Measurements from ENCODE around the gene GULP1.
"Not testable (repeated sequence)": the region's sequence is repeated elsewhere in the genome, so short reads cannot be mapped to it uniquely, and the experiment has no call there.

The GULP1 gene

DNA sequence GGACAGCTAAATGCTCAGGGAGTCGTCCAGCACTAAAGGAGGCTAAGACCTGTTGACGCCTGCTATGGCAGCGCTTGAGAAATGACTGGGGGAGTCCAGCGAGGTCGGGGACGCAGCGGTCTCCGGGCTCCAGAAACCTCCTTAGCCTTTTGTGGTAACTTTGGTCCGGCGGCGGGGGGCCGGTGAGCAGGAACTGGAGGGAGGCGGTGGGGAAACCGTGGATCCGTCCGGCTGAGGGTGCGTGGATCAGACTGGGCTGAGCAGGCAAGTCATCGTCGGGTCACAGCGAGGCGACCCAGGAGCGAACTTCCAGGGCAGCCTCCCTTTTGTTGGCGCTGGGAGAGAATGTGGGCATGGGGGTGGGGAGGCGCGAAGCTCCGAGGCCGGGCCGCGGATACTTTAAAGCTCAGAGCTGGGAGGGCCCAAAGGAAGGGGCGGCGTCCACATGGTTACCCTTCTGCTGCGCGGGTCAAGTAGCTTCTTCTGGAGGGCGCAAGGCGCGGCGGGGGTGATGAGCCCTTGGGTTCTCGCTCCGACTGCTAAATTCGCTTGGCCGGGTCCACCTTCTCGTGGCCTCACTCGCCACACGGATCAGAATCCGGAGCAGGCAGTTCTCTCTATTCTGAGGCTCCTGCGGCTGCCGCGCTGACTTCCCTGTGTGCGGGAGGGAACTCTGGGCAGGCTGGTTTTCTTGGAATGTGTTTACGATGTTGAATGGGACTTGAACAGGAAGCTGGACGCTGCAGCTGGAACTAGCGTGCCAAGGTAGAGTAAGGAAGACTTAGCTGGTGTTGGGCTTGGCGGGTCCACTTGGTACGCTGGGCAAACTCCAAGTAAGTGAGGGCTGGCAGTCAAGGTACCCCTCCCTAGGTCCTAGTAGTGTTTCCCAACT lies 920 bp downstream of the GULP1 start:
- DNase-seq (ENCODE audit: low read depth) = no peak

DNA sequence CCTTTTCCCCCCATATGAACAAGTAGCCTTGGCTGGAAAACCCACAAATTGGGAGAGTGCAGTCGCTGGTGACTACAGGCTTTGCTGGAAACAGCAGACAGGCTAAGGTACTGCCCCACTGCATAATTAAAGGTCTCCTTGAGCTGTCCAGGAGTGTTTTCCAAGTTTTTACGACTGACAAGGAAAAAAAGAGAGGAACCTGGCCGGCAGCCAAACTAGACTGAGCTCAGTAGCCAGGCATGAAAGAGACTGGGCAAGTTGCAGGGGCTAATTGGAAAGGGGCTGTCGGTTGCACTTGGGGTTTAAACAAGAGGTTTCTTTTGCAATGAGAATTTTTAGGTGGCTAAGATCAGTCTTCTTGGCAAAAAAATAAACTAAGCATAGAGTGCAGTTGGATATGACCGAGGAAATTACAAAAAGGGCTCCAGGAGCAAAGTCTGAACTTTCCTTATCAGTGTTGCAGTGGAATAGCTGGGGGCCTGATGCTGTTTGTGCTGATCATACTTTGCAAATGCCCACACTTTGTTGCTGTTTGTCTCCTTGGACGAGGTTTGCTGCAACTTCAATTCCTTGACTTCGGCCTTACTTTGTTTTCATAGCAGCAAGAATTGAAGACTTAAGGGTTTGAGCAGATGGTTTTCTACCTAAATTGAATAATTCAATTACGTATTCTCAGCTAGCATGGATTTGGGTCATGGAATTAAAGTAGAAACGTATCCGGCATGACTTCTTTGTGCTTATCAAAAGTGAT lies 2.1 kb downstream of the GULP1 start:
- no peak for DNase-seq (ENCODE audit: low read depth)

DNA sequence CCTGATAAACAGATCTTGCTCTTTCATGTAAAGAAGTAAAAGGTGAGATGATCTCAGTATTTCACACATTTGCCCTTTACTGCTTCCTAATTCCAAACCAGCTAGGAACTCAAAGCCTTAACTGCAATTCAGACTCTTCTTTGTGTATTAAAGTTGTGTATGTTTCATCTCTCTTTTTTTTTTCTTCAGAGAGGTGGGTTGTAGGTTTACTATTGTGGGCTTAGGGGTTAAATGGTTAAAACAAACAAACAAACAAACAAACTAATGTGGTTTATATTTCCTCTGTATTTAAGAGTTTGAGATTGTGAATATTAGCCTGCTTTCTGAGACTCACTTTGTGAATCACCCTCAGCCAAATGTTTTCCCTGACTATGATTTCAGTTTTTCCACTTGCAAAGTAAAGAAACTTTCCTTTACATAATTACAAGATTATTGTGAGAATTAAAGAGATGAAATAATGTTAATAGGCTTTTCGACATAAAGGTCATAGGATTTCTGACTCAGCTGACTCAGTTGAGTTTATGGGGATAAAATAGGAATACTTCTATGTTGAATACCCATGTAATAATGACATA lies 2.8 kb downstream of the GULP1 start:
- no peak for DNase-seq (ENCODE audit: low read depth)

DNA sequence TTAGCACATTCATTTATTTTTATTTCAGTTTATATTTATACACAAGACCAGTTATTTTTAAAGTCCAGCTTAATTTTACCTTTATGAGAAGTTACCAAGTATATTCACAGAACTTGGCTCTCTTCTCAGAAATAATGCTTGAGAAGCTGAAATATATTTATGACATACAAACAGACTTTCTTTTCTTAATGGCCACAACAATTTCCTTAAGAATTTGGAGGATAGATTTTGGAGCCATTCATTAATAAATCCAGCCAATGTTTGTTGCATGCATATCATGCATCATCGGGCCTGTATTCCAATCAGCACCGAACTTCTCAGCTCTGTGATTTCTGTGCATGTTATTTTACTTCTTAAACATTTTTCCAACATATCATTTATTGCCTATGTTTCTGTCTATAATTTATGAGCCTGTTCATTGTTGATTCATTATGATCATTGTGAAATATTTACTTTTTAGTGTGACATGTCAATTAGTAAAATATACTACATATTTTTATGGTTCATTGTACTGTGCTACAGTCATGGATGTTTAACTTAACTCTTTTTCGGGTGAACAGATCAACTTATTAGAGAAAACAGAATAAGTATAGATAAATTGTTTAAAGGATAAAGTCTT lies 3.5 kb downstream of the GULP1 start:
- DNase-seq (ENCODE audit: low read depth) = no peak

DNA sequence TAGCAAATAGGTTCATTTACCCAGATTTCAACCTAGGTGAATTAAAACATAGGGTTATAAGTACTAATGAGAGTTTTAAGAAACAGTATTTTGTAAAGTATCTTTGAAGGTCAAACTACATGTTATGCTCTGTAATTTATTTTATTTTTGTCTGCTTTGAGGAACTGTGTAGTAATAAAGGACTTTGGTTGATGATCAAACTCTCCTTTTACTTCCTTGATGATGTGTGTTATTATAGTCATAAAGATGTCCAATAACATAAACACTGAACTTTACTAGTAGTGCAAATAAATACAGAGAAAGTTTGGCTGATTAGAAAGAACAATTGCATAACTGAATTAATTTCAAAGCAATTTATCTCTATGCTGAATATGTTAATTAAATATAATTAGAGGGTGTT lies 6.3 kb downstream of the GULP1 start:
- no peak for DNase-seq (ENCODE audit: low read depth)

DNA sequence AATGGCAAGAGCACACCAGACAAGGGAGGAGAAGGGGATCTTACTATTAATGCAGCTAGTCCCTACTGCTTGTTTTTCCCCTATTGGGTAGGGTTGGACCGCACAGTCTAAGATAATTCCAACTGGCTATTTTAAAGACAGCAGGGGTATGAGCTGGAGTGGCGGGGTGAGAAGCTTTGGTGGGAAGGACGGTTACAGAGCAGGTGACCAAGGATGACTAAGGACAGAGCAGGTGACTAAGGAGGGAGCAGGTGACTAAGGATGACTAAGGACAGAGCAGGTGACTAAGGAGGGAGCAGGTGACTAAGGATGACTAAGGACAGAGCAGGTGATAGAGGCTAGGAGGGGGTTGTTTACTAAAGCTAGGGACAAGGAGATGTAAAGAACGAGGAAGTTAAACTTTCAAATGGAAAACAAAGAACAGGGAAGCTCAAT lies 7.3 kb downstream of the GULP1 start:
- DNase-seq (ENCODE audit: low read depth) = not testable (repeated sequence)

DNA sequence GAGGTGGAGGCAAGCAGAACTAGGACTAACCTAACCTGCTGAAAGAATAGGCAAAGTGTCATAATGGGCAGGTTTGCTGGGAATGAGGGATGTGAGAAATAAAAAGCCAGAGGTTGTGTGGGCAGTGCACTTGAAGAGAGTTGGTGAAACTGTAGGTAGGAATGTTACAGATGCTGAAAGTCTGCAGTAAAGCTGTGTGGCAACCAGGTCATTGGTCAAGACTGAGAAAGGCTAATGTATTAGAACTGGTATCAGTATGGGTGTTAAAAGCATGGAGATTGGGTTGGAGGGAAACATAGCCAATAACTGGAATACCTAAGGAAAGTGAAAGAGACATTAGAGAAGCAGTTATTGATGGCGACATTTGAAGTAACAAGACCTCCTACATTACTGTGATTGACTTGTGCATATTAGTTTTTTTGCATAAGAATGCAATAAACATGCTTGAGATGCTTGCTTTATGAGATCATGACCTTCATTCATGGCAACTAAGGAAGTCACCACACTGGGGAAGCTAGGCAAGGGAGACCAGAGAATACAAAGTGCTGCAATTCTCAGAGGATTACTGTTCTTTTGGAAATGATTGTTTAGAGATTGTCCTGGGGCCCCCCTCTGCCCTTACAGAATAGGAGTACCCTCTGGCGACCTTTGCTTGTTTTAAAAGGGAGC lies 11.8 kb downstream of the GULP1 start:
- DNase-seq (ENCODE audit: low read depth) = no peak

DNA sequence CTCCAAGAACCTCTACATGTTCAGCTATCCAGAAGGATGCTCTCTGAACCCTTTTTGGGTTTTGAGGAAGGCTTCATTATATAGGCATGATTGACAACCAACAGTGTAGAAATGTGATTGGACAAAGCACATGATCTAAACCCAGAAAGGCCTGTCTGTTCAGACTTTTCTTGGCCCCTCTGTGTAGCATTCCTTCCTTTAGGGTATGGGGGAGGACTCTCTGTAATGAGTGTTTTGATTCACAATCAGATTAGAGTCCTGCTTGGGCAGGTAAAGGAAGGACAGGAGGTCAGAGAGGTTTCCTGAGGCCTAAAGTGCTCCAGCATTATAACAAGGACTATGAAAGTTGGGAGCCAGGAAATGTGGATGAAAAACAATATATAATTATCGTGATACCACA lies 13.6 kb downstream of the GULP1 start:
- no peak for DNase-seq (ENCODE audit: low read depth)

DNA sequence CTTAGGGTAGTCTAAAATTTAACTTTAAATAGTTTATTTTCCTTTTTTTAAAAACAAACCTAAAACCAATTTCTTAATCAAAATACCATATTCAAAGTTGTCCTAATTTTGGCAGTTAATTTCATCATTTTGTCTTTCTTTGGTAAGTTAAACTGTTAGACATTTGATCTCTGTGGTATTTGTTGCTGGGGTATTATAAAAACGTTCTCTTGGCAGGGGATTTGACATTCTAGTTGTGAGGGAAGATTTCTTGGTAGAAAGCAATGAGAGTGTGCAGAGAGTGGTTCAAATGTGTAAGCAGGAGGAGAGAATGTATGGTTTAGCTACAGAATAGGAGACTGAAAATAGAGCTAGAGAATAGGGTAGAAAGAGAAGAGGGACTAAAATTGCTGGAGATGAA lies 14.6 kb downstream of the GULP1 start:
- DNase-seq (ENCODE audit: low read depth) = no peak

DNA sequence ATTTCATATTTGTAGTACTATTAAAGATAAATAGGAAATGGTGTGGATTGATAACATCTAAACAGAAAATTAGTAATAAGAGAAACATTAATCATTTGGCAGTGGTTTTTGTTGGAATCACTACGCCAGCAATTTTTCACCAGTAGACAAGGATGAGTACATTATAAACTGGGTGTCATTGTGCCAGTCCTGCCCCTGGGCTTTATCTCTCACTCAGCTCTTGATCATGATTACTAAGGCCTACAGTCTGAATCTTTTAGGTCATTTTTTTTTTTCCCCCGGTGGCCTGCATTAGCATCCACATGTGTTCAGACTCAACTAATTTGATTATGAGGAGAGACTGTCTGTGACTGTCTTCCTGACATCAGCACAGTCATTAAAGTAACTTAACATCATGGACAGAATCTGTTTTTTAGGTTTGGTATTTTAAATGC lies 16.2 kb downstream of the GULP1 start:
- DNase-seq (ENCODE audit: low read depth) = no peak

DNA sequence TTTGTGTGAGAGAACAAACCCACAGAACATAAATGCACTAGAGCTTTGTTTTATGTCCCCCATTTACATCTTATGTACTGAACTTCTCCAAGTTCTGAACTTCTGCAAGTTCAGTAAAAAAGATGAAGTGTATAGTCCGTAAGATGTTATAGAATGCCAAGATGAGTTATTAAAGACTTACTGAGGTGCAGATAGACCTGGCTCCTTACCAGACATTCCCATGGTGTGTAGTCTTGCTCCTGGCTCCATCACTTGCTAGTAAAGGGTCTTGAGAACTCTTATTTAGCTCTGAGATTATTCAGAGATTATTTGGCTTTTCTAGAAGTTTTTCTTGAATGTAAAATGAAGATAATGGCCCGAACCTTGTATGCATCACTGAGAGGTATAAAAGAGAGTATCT lies 16.8 kb downstream of the GULP1 start:
- DNase-seq (ENCODE audit: low read depth) = no peak

DNA sequence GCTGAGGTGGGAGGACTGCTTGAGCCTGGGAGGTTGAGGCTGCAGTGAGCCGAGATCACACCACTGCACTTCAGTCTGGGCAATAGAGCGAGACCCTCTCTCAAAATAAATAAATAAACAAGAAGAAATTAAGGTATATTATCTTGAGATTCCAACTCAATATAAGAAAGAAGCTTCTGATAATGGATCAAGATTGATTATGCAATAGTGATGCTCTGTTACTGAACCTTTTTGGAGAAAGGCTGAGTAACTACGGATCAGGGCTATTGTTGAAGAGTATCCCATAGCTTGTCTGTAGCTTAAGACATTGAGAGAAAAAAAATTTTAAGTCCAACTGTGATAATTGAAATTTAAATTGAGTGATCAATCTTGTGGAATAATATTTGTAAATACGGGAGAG lies 17.7 kb downstream of the GULP1 start:
- no peak for DNase-seq (ENCODE audit: low read depth)

DNA sequence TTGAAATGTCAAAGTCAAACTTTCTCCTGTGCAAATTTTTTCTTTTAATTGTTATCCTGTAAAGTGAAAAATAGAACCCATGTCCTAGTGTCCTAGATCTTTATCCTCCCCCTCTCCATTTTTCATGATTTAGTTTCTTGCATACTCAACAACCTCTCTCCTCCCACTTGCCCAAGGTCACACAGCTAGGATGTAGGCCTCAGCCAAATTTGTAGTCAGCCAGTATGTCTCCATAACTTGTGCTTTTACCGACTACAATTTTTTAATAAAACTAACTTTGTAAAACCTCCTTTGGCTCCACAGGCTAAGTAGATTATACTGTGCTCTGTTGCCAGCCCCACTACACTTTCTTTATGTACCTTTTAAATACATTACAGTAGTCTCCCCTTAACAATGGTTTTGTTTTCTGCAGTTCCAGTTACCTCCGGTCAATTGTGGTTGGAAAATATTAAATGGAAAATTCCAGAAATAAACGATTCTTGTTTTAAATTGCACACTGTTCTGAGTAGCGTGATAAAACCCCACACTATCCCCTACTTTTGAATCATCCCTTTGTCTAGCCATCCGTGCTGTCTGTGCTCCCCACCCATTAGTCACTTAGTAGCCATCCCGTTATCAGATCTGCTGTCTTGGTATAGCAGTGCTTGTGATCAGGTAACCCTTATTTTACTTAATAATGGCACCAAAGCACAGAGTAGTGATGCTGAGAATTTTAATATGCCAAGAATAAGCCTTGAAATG lies 22.8 kb downstream of the GULP1 start:
- DNase-seq (ENCODE audit: low read depth) = no peak

DNA sequence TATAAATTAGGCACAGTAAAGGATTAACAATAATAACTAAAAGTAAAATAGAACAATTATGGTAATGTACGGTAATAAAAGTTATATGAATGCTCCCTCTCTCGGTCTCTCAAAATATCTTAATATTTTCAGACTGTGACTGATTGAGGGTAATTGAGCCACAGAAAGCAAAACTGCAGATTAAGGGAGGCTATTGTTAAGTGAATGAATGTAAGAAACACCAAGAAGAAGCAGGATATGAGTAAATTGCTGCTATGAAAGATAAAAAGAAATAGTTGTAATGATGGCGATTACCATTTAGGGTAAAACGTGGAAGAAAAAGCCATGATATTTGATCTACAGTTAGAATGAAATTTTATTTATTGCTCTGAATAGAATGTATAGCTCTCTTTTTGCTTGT lies 24.1 kb downstream of the GULP1 start:
- no peak for DNase-seq (ENCODE audit: low read depth)

DNA sequence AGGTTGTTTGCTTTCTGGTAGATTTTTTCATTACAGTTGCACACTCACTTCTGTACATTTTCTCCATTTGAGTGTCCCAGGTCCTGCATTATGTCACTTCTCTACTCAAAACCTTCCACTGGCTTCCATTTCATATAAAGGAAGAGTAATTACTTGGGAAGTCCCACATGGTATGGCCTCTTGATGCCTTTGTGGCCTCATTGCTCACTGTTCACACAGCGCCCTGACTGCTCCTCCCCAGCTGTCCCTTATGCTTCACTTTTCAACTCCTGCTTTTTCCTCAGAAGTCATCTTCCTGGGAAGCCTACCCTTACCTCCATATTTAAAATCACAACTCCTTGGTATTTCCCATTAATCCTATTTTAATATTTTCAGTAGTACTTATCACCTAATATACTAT lies 24.7 kb downstream of the GULP1 start:
- no peak for DNase-seq (ENCODE audit: low read depth)

DNA sequence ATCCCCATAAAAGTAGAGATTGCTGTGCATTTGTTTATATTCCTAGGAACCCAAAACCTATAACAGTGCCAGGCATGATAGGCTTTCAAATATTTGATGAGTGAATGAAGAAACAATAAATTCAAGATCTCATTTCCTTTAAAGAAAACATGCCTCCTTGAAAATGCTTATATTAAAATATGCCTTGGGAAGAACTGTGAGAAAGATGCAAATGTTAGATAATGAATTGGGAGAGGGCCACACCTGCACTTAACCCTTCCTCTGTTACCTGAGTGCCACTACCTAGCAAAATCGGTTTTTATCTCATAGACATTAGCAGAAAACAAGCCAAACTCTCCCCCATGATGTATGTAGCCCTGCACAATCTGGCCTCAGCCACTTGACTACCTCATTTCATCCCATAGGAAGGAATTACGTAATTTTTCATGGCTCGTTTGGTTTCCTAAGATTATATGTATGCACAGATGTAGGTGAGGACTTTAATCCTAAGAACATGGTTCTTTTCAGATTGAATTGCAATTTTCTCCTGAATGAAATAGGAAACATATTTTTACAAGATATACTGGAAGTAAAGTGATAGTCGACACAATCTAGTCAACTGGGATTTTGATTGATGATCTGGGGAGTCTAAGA lies 25.2 kb downstream of the GULP1 start:
- no peak for DNase-seq (ENCODE audit: low read depth)

DNA sequence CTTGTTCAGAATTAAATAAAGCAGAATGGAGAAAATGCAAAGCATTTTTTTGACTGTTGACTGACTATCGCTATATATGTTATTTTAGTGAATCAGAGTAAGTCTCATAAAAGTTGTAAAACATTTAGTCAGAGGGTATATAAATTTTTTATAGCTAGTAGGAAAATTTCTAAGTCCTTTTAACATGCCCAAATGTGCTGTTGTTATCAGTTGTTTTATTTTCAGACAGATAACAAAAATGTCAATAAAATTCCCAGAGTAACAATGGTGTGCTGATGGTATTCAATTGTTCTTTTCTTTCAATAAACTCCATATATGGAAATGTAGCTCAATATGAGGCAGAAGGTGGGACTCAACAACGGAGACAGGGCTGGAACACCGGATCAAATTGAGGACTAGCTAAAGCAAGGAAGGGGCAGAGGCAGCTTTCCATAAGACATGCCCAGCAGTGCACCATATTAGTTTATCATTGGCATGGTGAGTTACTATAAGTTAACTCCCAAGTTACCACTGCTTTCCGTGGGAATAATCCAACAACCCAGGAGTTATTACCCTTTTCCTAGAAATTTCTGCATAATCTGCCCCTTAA lies 26.6 kb downstream of the GULP1 start:
- no peak for DNase-seq (ENCODE audit: low read depth)

DNA sequence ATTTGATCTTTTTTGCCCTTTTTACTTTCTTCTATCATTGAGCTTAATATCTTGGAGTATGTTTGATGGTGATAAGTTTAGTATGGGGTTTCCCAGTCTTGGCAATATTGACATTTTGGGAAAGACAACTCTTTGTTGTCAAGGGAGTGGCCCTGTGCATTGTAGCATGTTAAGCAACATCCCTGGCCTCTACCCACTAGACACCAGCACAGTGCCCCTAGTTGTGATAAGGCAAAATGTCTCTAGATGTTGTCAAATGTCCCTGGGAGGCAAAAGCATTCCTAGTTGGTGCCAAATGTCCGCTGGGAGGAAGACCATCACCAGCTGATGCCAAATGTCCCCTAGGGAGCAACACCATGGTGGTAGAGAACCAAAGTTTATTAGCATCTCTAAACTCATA lies 28.2 kb downstream of the GULP1 start:
- DNase-seq (ENCODE audit: low read depth) = no peak

DNA sequence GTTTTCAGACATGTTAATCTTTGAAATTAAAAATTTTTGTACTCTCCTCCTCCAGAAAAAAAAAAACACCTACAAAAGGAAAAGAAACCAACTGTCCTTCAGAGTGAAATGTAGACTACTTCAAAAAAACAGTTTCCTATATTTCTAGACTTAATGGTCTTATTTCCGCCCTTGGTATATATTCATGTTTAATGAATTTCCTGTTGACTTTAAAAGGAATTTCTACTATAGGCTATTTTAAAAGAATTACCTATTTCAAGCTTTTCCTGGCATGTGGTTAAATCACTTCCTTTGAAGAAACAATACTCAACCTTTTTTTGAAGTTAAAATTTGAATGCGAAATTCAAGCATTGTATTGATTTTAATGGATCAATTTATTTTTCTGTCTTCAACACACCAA lies 29.2 kb downstream of the GULP1 start:
- no peak for DNase-seq (ENCODE audit: low read depth)

Data from non-pigmented ciliary epithelial cell (primary cell).